HG03064 (cell line): ENCODE results near the gene CIDEA.
"Not testable (repeated sequence)": the region's sequence is repeated elsewhere in the genome, so short reads cannot be mapped to it uniquely, and the experiment has no call there.

ENCODE experiments used
- ATAC-seq: cut with Tn5 transposase; IDR thresholded peaks from one replicate; pipeline ENCODE4 v1.9.1; 2021; ENCODE audit warnings: low read depth; ENCODE audit not compliant: unreplicated experiment

CIDEA gene

GRCh38 chr18:12238826-12239225 lies 15.3 kb upstream of the CIDEA start:
- ATAC-seq = no peak

- no peak for ATAC-seq
Measured at GRCh38 chr18:12239431-12239830, 14.7 kb upstream of the CIDEA start.

GRCh38 chr18:12242658-12243260 lies 11.4 kb upstream of the CIDEA start:
- ATAC-seq = no peak

- ATAC-seq = not testable (repeated sequence)
Measured at GRCh38 chr18:12243272-12243671, 10.9 kb upstream of the CIDEA start.

GRCh38 chr18:12245793-12246135 lies 8.4 kb upstream of the CIDEA start:
- no peak for ATAC-seq

GRCh38 chr18:12246849-12247808 lies 7.0 kb upstream of the CIDEA start:
- no peak for ATAC-seq

- ATAC-seq = no peak
Measured at GRCh38 chr18:12247946-12248345, 6.2 kb upstream of the CIDEA start.

- ATAC-seq = no peak
Measured at GRCh38 chr18:12248926-12249720, 5.0 kb upstream of the CIDEA start.

GRCh38 chr18:12251311-12251710 lies 2.9 kb upstream of the CIDEA start:
- ATAC-seq = no peak

- ATAC-seq = no peak
Measured at GRCh38 chr18:12252061-12252460, 2.1 kb upstream of the CIDEA start.

GRCh38 chr18:12253027-12253426 lies 1.1 kb upstream of the CIDEA start:
- no peak for ATAC-seq

- no peak for ATAC-seq
Measured at GRCh38 chr18:12253663-12254135, 462 bp upstream of the CIDEA start.

- ATAC-seq = no peak
Measured at GRCh38 chr18:12254820-12255511, 805 bp downstream of the CIDEA start.

- no peak for ATAC-seq
Measured at GRCh38 chr18:12255626-12256026, 1.5 kb downstream of the CIDEA start.

- ATAC-seq = no peak
Measured at GRCh38 chr18:12256951-12257350, 2.8 kb downstream of the CIDEA start.

GRCh38 chr18:12257996-12258718 lies 4.0 kb downstream of the CIDEA start:
- ATAC-seq = no peak

GRCh38 chr18:12258719-12259705 lies 4.9 kb downstream of the CIDEA start:
- ATAC-seq = no peak

GRCh38 chr18:12262748-12263147 lies 8.6 kb downstream of the CIDEA start:
- no peak for ATAC-seq

- no peak for ATAC-seq
Measured at GRCh38 chr18:12264864-12265263, 10.7 kb downstream of the CIDEA start.
